Esophagus (tissue), 2 donors: ENCODE results near the gene SIRT2. TPM values are rescaled to one million over a fixed set of nuclear protein-coding genes. Genes with fewer than 3 reads are reported as not detected.
A peak's percentile ranks its signal among the peaks of the same experiment; 100 is the strongest.
"Not testable (repeated sequence)": the region's sequence is repeated elsewhere in the genome, so short reads cannot be mapped to it uniquely, and the experiment has no call there.

Source experiments
- H3K27ac ChIP-seq, 2 donors: one replicate each; pipeline ENCODE4 v1.5.1; 2013; ENCODE audit warnings: low read depth in 2 of 2, mild to moderate bottlenecking in 2 of 2, inconsistent platforms in 1 of 2, low read length in 1 of 2, moderate library complexity in 1 of 2
- H3K27me3 ChIP-seq, 2 donors: one replicate each; pipeline ENCODE4 v1.6.1; 2013; ENCODE audit warnings: low read length in 2 of 2, control low read depth in 1 of 2, mild to moderate bottlenecking in 1 of 2; ENCODE audit not compliant: insufficient read depth in 2 of 2, control insufficient read depth in 1 of 2
- H3K36me3 ChIP-seq, 2 donors: one replicate each; pipeline ENCODE4 v1.6.1; 2013; ENCODE audit warnings: low read length in 1 of 2; ENCODE audit not compliant: control insufficient read depth in 2 of 2, insufficient read depth in 2 of 2
- H3K4me1 ChIP-seq, 2 donors: one replicate each; pipeline ENCODE4 v1.6.1; 2013; ENCODE audit warnings: low read length in 1 of 2; ENCODE audit not compliant: control insufficient read depth in 2 of 2, insufficient read depth in 2 of 2
- H3K4me3 ChIP-seq, 2 donors: one replicate each; pipeline ENCODE4 v1.5.1; 2013; ENCODE audit warnings: low read length in 2 of 2, mild to moderate bottlenecking in 2 of 2, low read depth in 1 of 2, moderate library complexity in 1 of 2
- H3K9me3 ChIP-seq, 2 donors: one replicate each; pipeline ENCODE4 v1.6.1; 2013; ENCODE audit warnings: mild to moderate bottlenecking in 2 of 2, low read depth in 1 of 2, low read length in 1 of 2, moderate library complexity in 1 of 2; ENCODE audit not compliant: control insufficient read depth in 2 of 2, insufficient read depth in 1 of 2
- WGBS, 2 donors: extraction: QIAGEN DNeasy Blood & Tissue Kit; methylation state at CpG; one replicate each; pipeline ENCODE4 v1.1.7; 2013; 5-methylcytosine and 5-hydroxymethylcytosine counted together
- polyA plus RNA-seq, 2 donors: library from polyadenylated mRNA; stranded (reverse); fragments of 200-250 nt; gene quantifications; one replicate each; pipeline ENCODE4 v1.2.3, GENCODE V29; 2013
- donor health status: healthy with polysubstance abuse.
- donor health status: Bipolar disorder and iron deficiency.

The SIRT2 gene
- polyA plus RNA-seq, result 10 to 100 TPM; 29.5 to 36.1 TPM

- peaks cover 0 to 5% of the 10 kb centered on the region in 2 donors for H3K36me3 ChIP-seq
- H3K27ac ChIP-seq, result peak within 1 kb of the TSS; percentile 93 to 96
- no peaks in the 10 kb centered on the region for H3K9me3 ChIP-seq
- H3K4me1 ChIP-seq, result peaks cover 4 to 10% of the 10 kb centered on the region in 2 donors
- no peaks in the 10 kb centered on the region for H3K27me3 ChIP-seq
- peak within 1 kb of the TSS; percentile 86 to 95 for H3K4me3 ChIP-seq
- WGBS, 2 donors, result 0 to 1% methylated on average over 60 to 64 of the region's 64 CpGs
These were observed at the start of gene SIRT2, which contains the start of gene NFKBIB for GRCh38 chr19:38899447-38900201. Gene SIRT2 (minus strand): TSS chr19:38899618. CDS start chr19:38899521, 97 bp downstream. Gene NFKBIB (plus strand): TSS chr19:38899969. CDS start chr19:38900033, 64 bp downstream.

DNA sequence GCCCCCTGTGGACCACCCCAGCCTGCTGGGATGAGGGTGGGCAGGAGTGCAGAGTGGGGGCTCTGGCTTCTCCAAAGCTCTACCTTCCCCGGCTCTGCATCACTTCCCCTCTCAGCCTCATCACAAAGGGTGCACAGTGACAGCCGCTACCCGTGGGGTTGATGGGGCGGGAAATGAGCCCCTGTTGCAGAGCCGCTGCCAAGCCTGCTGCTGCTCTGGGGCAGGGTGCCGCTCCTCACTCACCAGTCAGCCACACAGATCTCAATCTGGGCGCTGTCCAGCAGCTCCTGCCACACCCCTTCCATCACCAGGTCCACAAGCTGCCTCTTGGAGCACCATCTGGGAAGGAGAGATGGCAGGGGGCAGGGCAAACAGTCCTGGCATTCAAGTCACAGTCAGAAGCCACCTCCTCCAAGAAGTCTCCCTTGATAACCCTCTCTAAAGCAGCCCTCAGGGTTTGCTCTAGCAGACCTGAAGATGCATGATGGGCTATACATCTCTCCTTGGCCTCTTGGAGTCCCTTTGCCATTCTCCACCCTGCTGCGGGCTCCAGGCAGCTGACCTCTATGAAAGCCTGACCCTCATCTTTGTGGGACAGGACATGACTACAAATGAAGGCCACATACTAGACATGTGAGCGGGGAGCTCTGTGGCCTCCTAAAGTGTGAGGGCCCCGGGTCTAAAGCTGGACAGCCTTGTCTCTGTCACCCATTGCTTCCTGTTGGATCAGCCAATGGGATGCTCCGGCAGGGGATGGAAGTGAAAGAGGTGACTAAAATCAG is 47.0 kb upstream of the SIRT2 start:
- H3K27ac ChIP-seq, result no peak overlapping the region
- peaks cover 3 to 6% of the 10 kb centered on the region in 2 donors for H3K4me1 ChIP-seq
- H3K4me3 ChIP-seq, result no peak overlapping the region
- H3K36me3 ChIP-seq, result no peaks in the 10 kb centered on the region
- H3K9me3 ChIP-seq, result no peaks in the 10 kb centered on the region
- no peaks in the 10 kb centered on the region for H3K27me3 ChIP-seq
- WGBS, 2 donors, result 86 to 91% methylated on average over 11 of the region's 11 CpGs

DNA sequence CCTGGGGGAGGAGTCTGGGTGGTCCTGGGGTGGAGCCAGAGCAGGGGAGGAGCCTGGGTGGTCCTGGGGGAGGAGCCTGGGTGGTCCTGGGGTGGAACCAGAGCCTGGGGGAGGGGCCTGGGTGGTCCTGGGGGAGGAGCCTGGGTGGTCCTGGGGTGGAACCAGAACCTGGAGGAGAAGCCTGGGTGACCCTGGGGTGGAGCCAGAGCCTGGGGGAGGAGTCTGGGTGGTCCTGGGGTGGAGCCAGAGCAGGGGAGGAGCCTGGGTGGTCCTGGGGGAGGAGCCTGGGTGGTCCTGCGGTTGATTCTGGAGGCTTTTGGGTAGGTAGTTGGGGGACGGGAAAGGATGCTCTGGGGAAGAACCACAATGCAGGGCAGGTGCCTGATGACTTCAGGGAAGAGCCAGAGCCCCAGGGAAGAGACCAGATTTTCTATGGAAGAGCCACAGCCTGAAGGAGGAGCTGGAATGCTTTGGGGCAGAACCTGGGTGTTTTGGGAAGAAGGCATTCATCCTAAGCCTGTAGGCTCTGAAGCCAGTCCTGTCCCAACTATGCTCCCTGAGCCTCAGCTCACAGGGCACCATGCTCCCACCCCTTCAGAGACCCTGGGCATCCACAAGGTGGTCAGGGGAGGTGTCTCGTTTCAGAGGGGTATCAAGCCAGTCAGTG is 46.3 kb upstream of the SIRT2 start:
- no peak overlapping the region for H3K27ac ChIP-seq
- no peak overlapping the region for H3K4me3 ChIP-seq
- no peaks in the 10 kb centered on the region for H3K9me3 ChIP-seq
- H3K4me1 ChIP-seq, result peaks cover 3 to 6% of the 10 kb centered on the region in 2 donors
- no peaks in the 10 kb centered on the region for H3K27me3 ChIP-seq
- 81 to 90% methylated on average over 3 of the region's 3 CpGs for WGBS, 2 donors
- no peaks in the 10 kb centered on the region for H3K36me3 ChIP-seq

GRCh38 chr19:38944981-38945506 is 45.6 kb upstream of the SIRT2 start:
- no peak overlapping the region for H3K27ac ChIP-seq
- H3K4me1 ChIP-seq, result peaks cover 1 to 3% of the 10 kb centered on the region in 2 donors
- H3K4me3 ChIP-seq, result no peak overlapping the region
- WGBS, 2 donors, result 85 to 93% methylated on average over 11 of the region's 12 CpGs
- H3K27me3 ChIP-seq, result no peaks in the 10 kb centered on the region
- H3K36me3 ChIP-seq, result no peaks in the 10 kb centered on the region
- H3K9me3 ChIP-seq, result no peaks in the 10 kb centered on the region

DNA sequence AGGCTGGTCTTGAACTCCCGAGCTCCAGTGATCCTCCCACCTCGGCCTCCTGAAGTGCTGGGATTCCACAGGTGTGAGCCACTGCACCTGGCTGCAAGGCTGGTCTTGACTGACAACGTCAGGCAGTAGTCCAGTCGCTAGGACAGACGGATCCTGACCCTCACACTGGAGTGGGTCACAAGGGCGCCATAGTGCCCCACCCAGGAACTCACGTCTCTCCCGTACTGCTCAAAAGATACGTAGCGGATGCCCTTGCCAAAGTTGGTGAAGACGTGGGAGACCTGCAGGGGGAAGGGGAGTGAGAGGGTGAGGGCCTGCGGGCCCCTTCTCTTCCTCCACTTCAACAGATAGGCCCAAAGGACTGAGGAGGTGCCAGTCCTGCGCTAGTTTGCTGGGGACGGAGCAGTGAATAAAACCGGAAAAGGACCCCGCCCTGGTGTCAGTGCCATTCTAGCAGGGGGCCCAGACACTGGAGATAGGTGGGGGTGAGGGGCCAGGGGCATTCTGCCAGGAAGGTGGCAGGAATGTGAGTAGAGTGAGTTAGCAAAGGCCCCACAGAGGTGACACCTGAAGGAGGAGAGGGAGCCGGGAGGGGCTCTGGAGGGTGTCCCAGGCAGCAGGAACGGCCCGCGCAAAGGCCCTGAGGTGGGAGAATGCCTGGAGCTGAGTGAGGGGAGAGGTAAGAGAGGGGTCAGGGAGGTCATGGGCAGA is 43.2 kb upstream of the SIRT2 start:
- Histone ChIP-seq H3K9me3 (no peaks in the 10 kb centered on the region), H3K4me1 (no peaks in the 10 kb centered on the region), H3K27ac (no peak overlapping the region), H3K4me3 (no peak overlapping the region), H3K27me3 (no peaks in the 10 kb centered on the region), H3K36me3 (no peaks in the 10 kb centered on the region)
- 81 to 82% methylated on average over 20 of the region's 20 CpGs for WGBS, 2 donors

DNA sequence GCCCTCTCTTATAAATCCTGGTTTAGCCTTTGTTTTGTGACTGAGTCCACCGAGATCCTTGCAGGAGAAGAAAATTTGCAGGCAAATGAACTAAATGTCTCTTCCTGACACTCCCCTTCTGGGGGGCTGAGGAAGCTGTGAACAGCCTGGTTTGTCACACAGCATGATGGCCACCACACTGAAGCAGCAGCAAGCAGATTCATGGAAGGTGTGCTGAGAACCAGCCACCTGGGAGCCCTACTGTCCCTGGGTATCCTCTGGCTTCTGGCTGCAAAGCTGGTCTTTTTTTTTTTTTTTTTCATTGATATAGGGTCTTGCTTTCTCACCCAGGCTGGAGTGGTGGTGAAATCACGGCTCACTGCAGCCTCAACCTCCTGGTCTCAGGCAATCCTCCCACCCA is 42.6 kb upstream of the SIRT2 start:
- 76 to 80% methylated on average over 2 of the region's 2 CpGs for WGBS, 2 donors
- H3K9me3 ChIP-seq, result no peaks in the 10 kb centered on the region
- no peak overlapping the region for H3K4me3 ChIP-seq
- H3K36me3 ChIP-seq, result no peaks in the 10 kb centered on the region
- no peak overlapping the region for H3K27ac ChIP-seq
- no peaks in the 10 kb centered on the region for H3K27me3 ChIP-seq
- no peaks in the 10 kb centered on the region for H3K4me1 ChIP-seq

DNA sequence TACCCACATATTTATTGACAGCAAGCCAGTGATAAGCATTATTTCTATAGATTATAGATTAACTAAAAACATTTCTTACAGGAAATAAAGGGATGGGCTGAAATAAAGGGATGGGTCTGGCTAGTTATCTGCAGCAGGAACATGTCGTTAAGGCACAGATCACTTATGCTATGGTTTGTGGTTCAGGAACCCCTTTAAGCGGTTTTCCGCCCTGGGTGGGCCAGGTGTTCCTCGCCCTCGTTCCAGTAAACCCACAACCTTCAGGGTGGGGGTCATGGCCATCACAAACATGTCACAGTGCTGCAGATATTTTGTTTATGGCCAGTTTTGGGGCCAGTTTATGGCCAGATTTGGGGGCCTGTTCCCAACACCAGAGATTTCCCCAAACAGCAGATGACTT is 42.0 kb upstream of the SIRT2 start:
- not testable (repeated sequence) for H3K27me3 ChIP-seq, H3K4me3 ChIP-seq, H3K36me3 ChIP-seq, H3K27ac ChIP-seq, H3K9me3 ChIP-seq, H3K4me1 ChIP-seq
- 67 to 79% methylated on average over 5 of the region's 5 CpGs for WGBS, 2 donors

GRCh38 chr19:38939957-38940356 is 40.5 kb upstream of the SIRT2 start:
- Histone ChIP-seq H3K9me3 (no peaks in the 10 kb centered on the region), H3K4me3 (no peak overlapping the region), H3K4me1 (no peaks in the 10 kb centered on the region), H3K27ac (no peak overlapping the region), H3K36me3 (no peaks in the 10 kb centered on the region), H3K27me3 (no peaks in the 10 kb centered on the region)
- WGBS, 2 donors, result 58 to 59% methylated on average over 5 of the region's 5 CpGs

DNA sequence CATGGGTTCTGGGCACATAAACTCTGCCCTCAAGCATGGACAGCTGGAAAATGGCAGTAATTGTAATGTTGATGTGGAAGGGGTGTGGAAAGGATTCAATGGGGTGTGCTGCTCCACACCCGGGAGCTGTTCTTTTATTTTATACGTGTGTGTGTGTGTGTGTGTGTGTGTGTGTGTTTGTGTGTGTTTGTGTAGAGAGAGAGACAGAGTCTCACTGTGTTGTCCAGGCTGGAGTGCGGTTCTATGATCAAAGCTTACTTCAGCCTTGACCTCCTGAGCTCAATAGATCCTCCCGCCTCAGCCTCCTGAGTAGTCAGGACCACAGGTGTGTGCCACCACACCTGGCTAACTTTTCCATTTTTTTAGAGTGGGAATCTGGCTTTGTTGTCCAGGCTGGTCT is 34.1 kb upstream of the SIRT2 start:
- Histone ChIP-seq H3K36me3 (peaks cover 0 to 10% of the 10 kb centered on the region in 2 donors), H3K27ac (no peak overlapping the region), H3K27me3 (no peaks in the 10 kb centered on the region), H3K4me1 (peaks cover 3 to 5% of the 10 kb centered on the region in 2 donors), H3K4me3 (no peak overlapping the region), H3K9me3 (no peaks in the 10 kb centered on the region)
- WGBS, 2 donors, result 87 to 90% methylated on average over 4 of the region's 4 CpGs
